Measurements from ENCODE around the gene MRPS22. TPM values are rescaled to one million over a fixed set of nuclear protein-coding genes. Genes with fewer than 3 reads are reported as not detected.

Gene MRPS22
- total RNA-seq, 1 donor from 2014 or later = 43.0 TPM

GRCh38 chr3:139338405-139338804 lies 5.4 kb upstream of the MRPS22 start:
- no peak for TF ChIP-seq CTCF (conservative IDR thresholded peaks at IDR 0.05)
- H3K4me1 Mint-ChIP-seq (ENCODE audit: unreplicated experiment) = no peaks in the 10 kb centered on the region
- H3K36me3 Mint-ChIP-seq = no peaks in the 10 kb centered on the region
- no peak overlapping the region for H3K27ac Mint-ChIP-seq
- H3K4me3 Mint-ChIP-seq = no peak overlapping the region
- DNase-seq (ENCODE audit: extremely low spot score, unreplicated experiment) = peak; percentile 13
- peaks cover 65% of the 10 kb centered on the region for H3K27me3 Mint-ChIP-seq
- H3K9me3 Mint-ChIP-seq = no peaks in the 10 kb centered on the region

- DNase-seq (ENCODE audit: extremely low spot score, unreplicated experiment) = peak; percentile 15
These were observed 4.5 kb upstream of the MRPS22 start for GRCh38 chr3:139339219-139339906.

GRCh38 chr3:139340784-139341183 lies 3.0 kb upstream of the MRPS22 start:
- no peak for DNase-seq (ENCODE audit: extremely low spot score, unreplicated experiment)
- no peak for TF ChIP-seq CTCF (conservative IDR thresholded peaks at IDR 0.05)
- Mint-ChIP-seq H3K36me3 (no peaks in the 10 kb centered on the region), H3K9me3 (no peaks in the 10 kb centered on the region), H3K27ac (no peak overlapping the region), H3K4me3 (no peak overlapping the region), H3K4me1 (ENCODE audit: unreplicated experiment) (no peaks in the 10 kb centered on the region), H3K27me3 (peaks cover 51% of the 10 kb centered on the region)

More at GRCh38 chr3:139339219-139339906, 4.5 kb upstream of the MRPS22 start:
- peaks cover 58% of the 10 kb centered on the region for H3K27me3 Mint-ChIP-seq
- no peak overlapping the region for H3K4me3 Mint-ChIP-seq
- H3K36me3 Mint-ChIP-seq = no peaks in the 10 kb centered on the region
- no peaks in the 10 kb centered on the region for H3K9me3 Mint-ChIP-seq
- H3K27ac Mint-ChIP-seq = no peak overlapping the region
- no peaks in the 10 kb centered on the region for H3K4me1 Mint-ChIP-seq (ENCODE audit: unreplicated experiment)
- TF ChIP-seq CTCF (conservative IDR thresholded peaks at IDR 0.05) = no peak

- H3K27me3 Mint-ChIP-seq = peaks cover 48% of the 10 kb centered on the region
- peak overlapping the region; percentile 8 for H3K4me3 Mint-ChIP-seq
- H3K4me1 Mint-ChIP-seq (ENCODE audit: unreplicated experiment) = no peaks in the 10 kb centered on the region
- H3K9me3 Mint-ChIP-seq = no peaks in the 10 kb centered on the region
- H3K27ac Mint-ChIP-seq = no peak overlapping the region
- DNase-seq (ENCODE audit: extremely low spot score, unreplicated experiment) = no peak
- H3K36me3 Mint-ChIP-seq = no peaks in the 10 kb centered on the region
- no peak for TF ChIP-seq CTCF (conservative IDR thresholded peaks at IDR 0.05)
These were observed 1.8 kb upstream of the MRPS22 start for GRCh38 chr3:139342054-139342453.

- no peak overlapping the region for H3K4me3 Mint-ChIP-seq
- no peak for DNase-seq (ENCODE audit: extremely low spot score, unreplicated experiment)
These were observed 3.0 kb downstream of the MRPS22 start for GRCh38 chr3:139346771-139347170.

More at GRCh38 chr3:139346771-139347170, 3.0 kb downstream of the MRPS22 start:
- peaks cover 6% of the 10 kb centered on the region for H3K27me3 Mint-ChIP-seq
- TF ChIP-seq CTCF (conservative IDR thresholded peaks at IDR 0.05) = no peak
- no peak overlapping the region for H3K27ac Mint-ChIP-seq
- peaks cover 14% of the 10 kb centered on the region for H3K36me3 Mint-ChIP-seq
- no peaks in the 10 kb centered on the region for H3K9me3 Mint-ChIP-seq
- H3K4me1 Mint-ChIP-seq (ENCODE audit: unreplicated experiment) = no peaks in the 10 kb centered on the region
